Dedifferentiated amniotic fluid mesenchymal stem cell (primary cell): Measurements from ENCODE around the gene TLCD3B.
"Not testable (repeated sequence)": the region's sequence is repeated elsewhere in the genome, so short reads cannot be mapped to it uniquely, and the experiment has no call there.

Source experiments
- DNase-seq: peaks from one replicate; pipeline ENCODE4 v3.0.0-alpha.2; 2016; ENCODE audit errors: extremely low spot score

TLCD3B gene

DNA sequence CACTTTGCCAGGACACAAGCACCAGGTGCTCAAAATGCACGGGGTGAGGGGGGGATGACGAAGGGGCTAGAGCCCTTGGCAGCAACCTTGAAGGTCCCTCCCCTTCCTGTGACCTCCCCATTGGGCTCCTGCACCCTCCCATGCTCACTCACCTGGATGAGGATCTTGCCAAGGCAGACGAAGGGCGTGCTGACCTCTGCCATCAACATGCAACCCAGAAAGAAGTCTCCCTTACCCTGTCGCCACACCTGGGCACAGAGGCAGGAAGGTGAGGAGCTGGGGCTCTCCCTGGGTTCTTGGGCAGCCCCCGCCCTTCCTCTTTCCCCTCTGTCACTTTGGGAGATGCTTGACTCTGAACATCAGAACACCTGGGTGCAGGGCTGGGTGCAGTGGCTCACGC is 5.5 kb downstream of the TLCD3B start:
- no peak for DNase-seq

DNA sequence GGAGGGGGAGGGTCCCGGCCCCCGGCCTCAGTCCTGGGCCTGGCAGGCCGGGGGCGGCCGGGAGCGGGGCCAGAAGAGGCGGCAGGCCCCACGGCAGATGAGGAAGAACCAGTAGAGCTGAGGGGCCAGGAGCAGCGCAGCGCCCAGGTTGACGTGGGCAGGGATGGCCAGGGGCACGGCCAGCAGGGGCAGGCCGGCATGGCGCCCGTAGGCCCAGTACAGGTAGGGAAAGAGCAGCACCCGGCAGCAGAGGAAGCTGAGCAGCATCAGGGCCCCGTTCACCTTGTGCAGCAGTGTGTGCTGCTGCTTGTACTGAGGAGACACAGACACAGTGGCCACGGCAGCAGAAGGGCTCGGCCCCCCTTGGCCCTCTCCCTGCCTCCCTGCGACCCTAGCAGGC is 5.9 kb downstream of the TLCD3B start:
- no peak for DNase-seq

DNA sequence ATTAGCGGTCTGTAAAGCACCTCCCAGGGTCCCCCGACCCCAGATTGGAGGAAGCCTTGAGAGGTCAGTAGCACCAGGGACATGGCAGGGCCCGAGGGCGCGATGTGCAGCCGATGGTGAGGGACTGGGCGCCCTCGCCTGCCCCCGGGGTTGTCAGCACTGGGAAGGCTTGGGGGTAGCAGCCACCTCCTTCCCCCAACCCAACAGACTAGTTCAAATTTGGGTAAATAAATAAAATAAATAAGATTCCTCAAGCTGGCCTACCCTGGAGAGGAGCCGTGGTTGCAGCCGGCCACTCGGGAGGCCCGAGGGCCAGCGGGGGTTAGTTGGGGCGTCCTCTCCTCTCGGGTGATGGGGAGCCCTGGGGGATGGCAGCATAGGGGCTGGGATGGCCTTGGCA is 6.6 kb downstream of the TLCD3B start:
- no peak for DNase-seq

DNA sequence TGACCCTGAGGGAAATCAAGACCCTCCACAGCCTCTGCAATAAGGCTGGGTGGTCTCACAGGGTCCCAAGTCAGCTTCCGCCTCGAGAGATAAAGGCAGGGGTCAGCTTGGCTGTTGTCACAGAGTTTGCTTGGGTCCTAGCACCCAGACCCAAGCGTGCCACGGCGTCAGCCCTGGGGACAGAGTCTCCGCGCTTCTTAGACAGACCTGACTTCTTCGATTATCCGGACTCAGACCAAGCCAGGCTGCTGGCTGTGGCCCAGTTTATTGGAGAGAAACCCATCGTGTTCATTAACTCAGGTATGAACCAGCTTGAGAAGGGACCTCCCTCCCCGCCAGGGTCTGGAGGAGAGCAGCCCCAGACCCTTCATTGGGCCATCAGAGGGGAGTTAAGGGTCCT is 7.5 kb downstream of the TLCD3B start:
- no peak for DNase-seq

DNA sequence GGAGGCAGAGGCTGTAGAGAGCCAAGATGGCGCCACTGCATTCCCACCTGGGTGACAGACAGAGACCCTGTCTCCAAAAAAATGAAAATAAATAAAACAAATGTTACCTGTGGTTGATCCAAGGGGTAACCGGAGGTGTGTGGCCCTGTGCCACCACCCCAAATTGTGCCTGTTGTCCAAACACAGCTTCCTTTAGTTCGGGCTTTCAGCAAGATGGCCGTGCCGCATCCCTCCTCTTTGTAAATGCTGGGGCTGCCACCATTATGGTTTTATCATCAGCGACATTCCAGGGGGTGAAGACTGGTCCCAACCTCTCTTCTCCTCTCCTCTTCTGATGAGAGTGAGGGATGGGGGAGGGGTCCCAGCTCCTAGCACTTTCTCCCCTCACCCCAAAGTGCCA is 8.2 kb downstream of the TLCD3B start, which contains the start of gene C16orf92:
C16orf92 (plus strand) TSS at position 312 of the 400 bp plus-strand sequence. CDS start 143 bp downstream, outside the sequence.
- no peak for DNase-seq

DNA sequence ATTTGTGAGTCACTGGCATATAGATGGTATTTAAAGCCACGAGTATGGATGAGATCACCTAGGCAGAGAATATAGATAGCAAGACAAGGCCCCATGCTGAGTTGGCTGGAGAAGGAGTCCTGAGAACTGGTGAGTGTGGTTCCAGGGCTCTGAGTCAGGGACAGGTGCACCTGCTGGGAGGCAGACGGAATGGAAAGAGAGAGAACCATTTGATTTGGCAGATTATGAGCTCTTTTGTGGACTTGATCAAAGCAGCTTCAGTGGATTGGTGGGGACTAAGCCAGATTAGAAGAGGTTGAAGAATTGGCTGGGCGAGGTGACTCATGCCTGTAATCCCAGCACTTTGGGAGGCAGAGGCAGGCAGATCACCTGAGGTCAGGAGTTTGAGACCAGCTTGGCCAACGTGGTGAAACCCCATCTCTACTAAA is 12.3 kb downstream of the TLCD3B start:
- no peak for DNase-seq

DNA sequence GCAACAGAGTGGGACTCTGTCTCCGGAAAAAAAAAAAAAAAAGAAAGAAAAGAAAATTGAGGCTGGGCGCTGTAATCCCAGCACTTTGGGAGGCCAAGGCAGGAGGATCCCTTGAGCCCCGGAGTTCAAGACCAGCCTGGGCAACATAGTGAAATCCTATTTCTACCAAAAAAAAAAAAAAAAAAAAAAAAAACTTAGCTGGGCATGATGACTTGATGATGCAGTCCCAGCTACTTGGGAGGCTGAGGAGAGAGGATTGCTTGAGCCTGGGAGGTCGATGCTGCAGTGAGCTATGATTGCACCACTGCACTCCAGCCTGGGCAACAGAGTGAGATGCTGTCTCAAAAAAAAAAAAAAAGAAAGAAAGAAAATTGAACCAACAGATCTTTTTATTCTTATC is 13.1 kb downstream of the TLCD3B start:
- DNase-seq = not testable (repeated sequence)

DNA sequence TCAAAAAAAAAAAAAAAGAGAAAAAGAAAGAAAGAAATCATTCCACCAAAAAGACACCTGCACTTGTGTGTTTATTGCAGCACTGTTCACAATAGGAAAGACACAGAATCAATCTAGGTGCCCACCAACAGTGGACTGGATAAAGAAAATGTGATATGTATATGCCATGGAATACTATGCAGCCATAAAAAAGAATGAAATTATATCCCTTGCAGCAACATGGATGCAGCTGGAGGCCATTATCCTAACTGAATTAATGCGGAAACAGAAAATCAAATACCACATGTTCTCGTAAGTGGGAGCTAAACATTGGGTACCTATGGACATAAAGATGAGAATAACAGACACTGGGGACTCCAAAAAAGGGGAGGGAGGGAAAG is 13.8 kb downstream of the TLCD3B start:
- no peak for DNase-seq

DNA sequence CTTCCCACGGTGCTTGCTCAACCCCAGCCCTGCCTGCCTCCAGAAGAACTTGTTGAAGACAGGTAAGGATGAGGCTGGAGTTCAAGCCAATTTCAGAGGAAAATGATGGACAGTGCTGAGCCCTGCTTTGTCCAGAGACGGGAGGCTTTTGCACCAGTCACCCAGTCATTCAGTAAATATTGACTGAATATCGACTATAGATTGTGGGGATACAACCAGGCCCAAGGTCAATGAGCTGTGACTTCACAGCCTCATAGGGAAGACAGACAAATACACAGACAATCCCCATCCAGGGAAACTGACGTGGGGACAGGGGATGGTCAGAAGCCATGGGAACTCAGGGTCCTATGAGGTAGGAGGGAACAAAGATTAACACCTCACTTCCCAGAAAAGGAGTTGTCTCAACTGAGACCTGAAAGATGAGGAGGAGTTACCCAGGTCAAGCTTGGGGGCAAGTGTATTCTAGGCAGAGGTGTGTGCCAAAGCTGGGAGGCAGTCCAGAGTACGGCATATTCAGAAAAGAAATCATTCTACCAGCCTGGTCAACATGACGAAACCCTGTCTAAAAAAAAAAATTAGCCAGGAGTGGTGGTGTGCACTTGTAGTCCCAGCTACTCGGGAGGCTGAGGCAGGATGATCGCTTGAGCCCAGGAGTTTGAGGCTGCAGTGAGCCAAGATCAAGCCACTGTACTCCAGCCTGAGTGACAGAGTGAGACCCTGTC is 14.4 kb downstream of the TLCD3B start:
- DNase-seq = no peak

DNA sequence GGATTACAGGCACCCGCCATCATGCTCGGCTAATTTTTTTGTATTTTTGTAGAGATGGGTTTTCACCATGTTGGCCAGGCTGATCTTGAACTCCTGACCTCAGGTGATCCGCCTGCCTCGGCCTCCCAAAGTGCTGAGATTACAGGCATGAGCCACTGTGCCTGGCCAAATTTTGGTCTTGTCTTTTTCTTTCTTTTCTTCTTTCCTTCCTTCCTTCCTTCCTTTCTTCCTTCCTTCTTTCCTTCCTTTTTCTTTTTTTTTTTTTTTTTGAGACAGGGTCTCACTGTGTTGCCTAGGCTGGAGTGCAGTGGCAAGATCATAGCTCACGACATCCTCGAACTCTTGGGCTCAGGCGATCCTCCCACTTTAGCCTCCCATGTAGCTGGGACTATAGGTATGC is 15.6 kb downstream of the TLCD3B start:
- DNase-seq = not testable (repeated sequence)

DNA sequence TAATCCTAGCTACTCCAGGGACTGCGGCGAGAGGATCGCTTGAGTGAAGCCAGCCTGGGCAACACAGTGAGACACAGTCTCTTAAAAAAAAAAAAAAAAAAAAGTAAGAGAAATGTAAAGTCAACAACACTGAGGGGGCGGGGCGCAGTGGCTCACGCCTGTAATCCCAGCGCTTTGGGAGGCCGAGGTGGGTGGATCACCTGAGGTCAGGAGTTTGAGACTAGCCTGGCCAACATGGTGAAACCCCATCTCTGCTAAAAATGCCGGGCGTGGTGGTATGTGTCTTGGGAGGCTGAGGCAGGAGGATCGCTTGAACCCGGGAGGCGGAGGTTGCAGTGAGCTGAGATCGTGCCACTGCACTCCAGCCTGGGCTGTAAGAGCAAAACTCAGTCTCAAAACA is 18.5 kb downstream of the TLCD3B start:
- DNase-seq = not testable (repeated sequence)

DNA sequence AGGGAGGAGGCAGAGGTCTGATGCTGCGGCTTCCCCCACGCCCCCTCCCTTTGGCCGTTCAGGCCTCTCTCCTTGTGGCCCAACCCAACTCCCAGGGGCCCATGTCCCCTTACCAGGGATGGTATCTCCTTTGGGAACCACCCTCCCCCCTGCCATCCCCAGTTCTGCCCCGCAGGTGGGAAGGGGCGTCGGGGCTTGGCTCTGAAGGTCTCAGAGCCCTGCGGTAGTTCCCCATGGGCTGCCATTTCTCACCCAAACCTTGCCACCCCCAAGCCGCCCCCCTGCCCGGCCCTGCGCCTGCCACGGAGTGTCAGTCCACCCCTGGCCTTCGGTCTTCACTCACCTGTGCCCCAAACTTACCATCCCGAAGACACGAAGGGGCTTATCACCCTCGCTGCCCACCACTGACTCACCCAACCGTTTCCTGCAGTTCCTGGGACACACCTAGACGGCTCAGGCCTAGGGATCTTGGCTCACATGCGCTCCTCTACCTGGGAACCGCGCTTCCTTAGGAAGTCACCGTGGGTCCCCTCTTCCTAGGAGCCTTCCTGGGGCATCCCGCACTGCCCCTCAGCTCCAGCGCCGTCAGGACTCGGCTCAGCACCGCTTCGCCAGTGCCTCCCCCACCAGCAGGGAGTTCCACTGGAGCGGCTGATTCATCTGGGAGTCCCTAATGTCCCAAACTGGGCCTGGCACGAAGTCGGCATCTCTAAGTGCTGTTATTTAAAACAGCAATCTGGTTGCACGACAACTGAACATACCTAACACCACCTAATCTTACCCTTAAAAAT is 19.2 kb downstream of the TLCD3B start:
- DNase-seq = no peak

DNA sequence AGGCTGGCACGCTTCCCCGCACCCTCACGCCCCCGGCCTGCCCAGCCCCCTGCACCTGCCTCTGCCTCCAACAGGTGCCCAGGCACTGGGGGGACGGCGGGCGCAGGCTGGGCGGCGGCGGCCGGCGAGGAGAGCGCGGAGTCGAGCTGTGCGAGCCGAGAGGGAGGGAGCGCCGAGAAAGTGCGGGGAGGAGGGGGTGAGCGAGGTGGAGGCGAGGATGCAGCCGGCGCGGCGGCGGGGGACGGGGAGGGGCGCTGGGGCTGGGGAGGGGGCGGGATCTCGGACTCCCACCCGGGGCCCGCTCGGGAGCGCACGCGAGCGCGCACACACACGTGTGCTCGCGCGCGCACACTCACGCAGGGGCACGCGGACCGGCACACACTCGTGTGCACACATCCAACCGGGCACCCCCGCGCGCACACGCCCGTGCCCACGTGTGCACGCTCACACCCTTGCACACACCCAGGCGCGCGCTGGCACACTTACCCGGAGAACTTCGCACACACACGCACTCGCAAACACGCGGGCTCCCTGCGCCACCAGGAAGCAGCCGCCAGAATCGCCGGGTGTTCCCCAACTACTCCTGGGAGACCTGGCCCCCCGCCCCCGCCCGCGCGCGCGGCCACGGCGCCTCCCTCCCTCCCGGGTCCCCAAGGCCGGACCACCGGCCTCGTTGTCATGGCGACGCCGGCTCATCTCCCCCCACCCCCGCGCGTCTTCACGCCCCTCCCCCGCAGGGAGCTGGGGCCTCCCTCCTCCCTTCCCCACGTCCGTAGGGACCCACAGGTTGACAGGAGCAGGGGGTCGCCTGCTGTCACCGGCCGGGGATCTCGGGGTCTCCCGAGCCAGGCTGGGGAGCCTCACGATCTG is 20.0 kb downstream of the TLCD3B start, which contains the start of gene DOC2A:
DOC2A (minus strand) TSS at position 184 of the 870 bp plus-strand sequence. CDS start 805 bp downstream, outside the sequence.
- DNase-seq = no peak

DNA sequence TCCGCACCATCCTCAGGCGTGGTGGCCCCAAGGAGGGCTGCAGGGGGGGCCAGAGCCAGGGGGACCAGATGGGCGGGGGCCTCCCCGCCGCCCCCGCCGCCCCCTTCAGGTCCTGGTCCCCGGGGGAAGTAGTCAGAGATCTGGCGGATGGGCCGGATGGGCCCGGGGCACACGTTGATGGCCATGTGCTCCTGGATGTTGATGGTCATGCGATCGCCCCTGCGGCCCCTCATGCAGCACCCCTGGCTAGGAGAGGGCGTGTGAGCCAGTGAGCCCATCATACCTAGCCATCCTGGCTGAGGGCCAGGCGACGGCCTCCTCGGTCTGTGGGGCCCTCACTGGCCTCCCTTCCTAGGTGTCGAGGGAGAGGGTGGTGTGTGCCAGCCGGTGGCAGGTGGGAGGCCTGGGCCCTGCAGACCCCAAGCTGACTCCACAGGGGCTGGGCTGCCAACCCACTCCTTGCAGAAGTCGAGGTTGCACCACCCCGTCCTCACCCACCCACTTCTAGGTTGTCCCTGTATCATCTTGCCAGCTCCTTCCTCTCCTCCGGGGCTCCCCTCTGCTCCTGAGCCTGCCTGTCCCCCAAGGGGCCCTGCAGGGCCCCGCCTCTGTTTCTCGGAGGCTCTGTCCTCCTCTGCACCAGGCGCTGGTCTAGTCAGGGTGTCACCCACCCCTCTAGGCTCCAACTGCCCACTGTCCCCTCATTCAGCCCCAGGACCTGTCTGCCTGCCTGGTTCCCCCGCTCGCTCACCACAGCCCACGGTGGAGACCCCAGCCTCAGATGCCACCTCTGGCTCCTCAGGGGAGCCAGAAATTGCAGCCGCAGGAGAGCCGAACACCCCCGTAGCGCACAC is 20.9 kb downstream of the TLCD3B start:
- DNase-seq = no peak

DNA sequence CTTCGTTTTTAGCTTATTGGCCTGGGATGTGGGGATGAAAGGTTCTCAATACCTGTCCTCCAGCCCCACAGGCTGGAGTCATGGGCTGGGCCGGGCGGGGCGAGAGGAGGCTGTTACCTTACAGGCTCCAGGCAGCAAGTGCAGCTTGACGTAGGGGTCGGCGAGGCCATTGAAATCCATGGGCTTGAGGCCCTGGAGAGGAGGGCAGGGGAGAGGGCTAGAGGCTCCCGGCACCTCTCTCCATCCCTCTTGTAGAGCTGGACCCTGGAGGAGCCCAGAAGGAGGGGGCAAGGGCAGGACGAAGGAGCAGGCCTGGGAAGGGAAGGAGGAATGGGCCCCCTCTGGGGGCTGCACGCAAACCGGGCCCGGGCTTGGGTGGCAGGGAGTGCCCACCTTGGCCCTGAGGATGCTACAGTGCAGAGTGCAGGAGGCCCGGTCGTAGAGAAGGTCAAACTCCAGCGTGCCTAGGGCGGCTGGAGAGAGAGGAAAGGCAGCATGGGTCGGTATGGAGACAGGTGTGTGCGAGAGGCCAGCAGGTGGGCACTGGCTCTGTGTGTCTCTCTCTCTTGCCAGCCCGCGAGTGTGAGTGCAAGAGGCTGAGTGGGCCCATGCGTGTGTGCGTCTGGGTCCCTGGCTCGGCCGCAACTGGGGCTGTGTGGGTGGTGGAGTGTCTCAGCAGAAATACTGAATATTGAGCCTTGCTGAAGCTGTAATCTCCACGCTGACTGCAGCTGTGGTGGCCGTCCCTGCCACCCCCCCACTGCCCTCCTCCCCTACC is 21.8 kb downstream of the TLCD3B start:
- no peak for DNase-seq

DNA sequence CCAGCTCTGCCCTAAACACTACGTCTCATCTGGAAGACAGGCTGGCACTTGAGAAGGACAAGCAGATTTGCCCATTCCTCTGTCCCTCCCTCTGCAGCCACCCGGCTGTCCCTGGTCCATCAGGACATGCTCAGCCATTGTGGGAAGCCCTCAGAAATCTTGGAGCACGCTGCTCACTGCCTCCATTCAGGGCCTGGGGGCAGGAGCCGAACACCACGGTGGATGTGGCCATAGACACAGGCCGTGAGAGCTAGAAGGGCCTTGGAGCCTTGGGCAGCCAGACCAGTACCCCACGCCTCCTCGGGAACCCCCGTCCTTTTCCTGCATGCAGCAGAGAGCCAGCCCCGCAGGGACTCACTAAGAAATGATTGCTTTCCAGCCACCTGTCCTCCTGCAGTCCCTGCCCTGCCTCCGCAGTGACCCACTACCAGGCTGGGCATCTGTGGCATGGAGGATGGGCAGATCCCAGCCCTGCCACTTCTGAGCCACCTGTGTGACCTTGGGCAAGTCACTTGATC is 23.6 kb downstream of the TLCD3B start:
- no peak for DNase-seq

DNA sequence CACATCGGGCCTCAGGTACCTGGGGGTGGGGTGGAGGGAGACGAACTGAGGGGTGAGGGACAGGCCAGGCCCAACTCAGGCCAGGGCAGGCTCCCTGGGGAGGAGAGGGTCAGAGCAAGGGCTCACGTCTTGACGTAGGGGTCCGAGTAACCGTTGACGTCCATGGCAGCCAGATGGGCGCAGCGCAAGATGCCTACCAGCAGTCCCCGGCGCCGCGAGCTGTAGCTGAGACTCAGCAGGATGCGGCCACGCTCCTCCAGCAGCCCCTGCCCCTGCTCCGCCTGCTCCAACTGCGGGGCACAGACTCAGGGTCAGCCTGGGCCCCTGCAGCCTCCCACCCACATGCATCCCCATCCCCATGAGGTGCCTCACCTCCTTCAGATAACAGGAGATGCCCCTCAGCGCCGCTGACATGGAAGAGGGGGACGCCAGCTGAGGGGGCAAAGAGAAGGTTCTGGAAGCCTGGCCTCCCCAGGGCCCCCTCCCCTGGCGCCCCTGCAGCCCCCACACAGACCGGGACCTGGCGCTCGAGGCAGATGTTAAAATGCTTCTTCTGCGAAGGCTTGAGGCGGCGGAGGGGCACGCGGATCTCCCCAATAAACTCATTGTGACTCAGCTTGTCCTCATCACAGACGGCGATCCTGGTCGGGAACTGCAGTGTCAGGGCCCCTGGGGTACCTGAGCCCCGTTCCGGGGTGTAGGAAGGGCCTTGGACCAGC is 24.3 kb downstream of the TLCD3B start:
- DNase-seq = no peak

DNA sequence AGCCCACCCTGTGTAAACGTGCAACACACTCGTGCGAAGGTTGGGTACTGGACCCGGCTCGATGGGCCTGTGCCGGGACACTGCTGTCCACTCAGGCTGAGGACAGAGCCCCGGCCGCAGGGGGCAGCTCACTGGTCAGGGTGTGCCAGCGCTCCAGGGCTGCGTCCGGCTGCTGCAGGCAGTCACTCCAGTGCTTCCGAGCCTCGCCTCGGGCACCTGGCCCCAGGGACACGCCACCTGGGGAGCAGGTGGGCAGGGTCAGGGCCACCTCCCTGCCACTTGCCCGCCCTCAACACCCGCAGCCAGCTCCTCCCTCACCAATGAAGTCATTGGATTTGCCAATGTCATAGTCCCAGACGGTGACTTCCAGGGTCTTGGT is 25.0 kb downstream of the TLCD3B start:
- DNase-seq = no peak

DNA sequence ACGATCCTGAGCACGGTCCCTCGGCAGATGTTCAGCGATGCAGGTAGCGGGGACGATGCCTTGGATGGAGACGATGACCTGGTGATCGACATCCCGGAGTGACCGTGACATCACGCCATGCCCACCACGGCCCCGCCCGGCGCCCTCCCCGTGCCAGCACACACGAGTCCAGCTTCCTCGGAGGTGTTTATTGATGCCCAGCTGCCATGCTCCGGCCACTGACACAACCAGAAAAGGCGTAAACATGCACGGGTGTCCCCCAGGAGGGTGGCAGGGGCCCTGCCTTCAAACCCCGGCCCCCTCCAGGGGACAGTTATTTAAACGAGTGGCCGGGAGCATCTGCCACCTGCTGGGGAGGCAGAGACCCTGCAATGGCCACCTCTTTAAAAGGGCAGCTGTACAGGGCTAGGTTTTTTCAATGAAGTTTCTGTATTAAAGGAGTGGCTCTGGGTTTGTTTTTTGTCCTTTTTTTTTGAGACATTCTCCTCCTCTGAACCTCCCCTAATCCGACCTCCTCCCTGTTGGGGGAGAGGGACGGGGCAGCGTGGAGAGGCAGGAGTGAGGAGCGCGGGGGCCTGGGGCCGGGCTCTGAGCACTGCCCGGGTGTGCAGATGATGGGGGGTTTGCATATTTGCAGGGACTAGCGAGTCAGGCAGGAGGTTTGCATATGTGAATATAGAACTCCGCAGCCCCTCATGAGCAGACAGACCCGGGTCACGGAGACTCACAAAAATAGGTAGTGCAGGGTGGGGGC is 25.6 kb downstream of the TLCD3B start:
- no peak for DNase-seq
